GM23338 (cell line): ENCODE results near the gene NEK10.

Experiments used
- CREB1 ChIP-seq: fragments of 250-450 bp; sonication (Bioruptor Pico); IDR thresholded peaks from 2 replicates; pipeline ENCODE4 v1.5.0; 2020; ENCODE audit warnings: low read depth, mild to moderate bottlenecking, moderate library complexity
- CTCF ChIP-seq, 2 experiments: fragments of 200-600 bp in 1 of 2; sonication (generic) in 1 of 2; conservative IDR thresholded peaks; 2 replicates each; pipeline versions ENCODE4 v1.5.1 to v1.6.1; 2016 to 2017; ENCODE audit warnings: antibody characterized with exemption in 2 of 2, low read depth in 2 of 2, mild to moderate bottlenecking in 2 of 2, moderate library complexity in 1 of 2
- ETS1 ChIP-seq: IDR thresholded peaks from 2 replicates; pipeline ENCODE4 v1.6.1; 2016; ENCODE audit warnings: antibody characterized with exemption
- EZH2 ChIP-seq: fragments of 200-600 bp; sonication (generic); IDR thresholded peaks from one replicate; pipeline ENCODE4 v1.8.0; 2017; ENCODE audit warnings: antibody characterized with exemption, mild to moderate bottlenecking, low read depth; ENCODE audit not compliant: unreplicated experiment
- EZH2phosphoT487 ChIP-seq: fragments of 200-600 bp; sonication (generic); IDR thresholded peaks from one replicate; pipeline ENCODE4 v1.8.1; 2018; ENCODE audit warnings: antibody characterized with exemption; ENCODE audit not compliant: unreplicated experiment
- JUNB ChIP-seq: IDR thresholded peaks from one replicate; pipeline ENCODE4 v1.6.1; 2016; ENCODE audit warnings: antibody characterized with exemption; ENCODE audit not compliant: unreplicated experiment
- NANOG ChIP-seq: IDR thresholded peaks from 2 replicates; pipeline ENCODE4 v1.6.1; 2016; ENCODE audit warnings: antibody characterized with exemption, borderline replicate concordance
- POLR2AphosphoS5 ChIP-seq: IDR thresholded peaks from 2 replicates; pipeline ENCODE4 v1.6.1; 2016; ENCODE audit warnings: antibody characterized with exemption, low read depth
- REST ChIP-seq: IDR thresholded peaks from one replicate; pipeline ENCODE4 v1.6.1; 2018; ENCODE audit warnings: antibody characterized with exemption; ENCODE audit not compliant: unreplicated experiment
- STAT1 ChIP-seq: IDR thresholded peaks from one replicate; pipeline ENCODE4 v1.6.1; 2016; ENCODE audit warnings: antibody characterized with exemption; ENCODE audit not compliant: unreplicated experiment
- ZNF331 ChIP-seq: fragments of 250-450 bp; sonication (Bioruptor Pico); IDR thresholded peaks from 2 replicates; pipeline ENCODE4 v1.5.0; 2020; ENCODE audit warnings: low read depth, mild to moderate bottlenecking, moderate library complexity
- ZNF462 ChIP-seq: fragments of 250-450 bp; sonication (Bioruptor Pico); IDR thresholded peaks from 2 replicates; pipeline ENCODE4 v1.5.0; 2020; ENCODE audit warnings: mild to moderate bottlenecking, moderate library complexity

- TF ChIP-seq EZH2phosphoT487, result no peak
- TF ChIP-seq POLR2AphosphoS5, result no peak
- no peak for TF ChIP-seq ZNF331
- no peak for TF ChIP-seq CTCF (conservative IDR thresholded peaks at IDR 0.05; ENCODE audit: low read depth in 2 of 2)
- TF ChIP-seq EZH2, result no peak
- TF ChIP-seq NANOG, result no peak
- no peak for TF ChIP-seq JUNB
- TF ChIP-seq ZNF462 (CRISPR knock-in tag), result no peak
- no peak for TF ChIP-seq ETS1
- TF ChIP-seq REST, result no peak
- TF ChIP-seq STAT1, result no peak
- no peak for TF ChIP-seq CREB1 (CRISPR knock-in tag)
Observed at GRCh38 chr3:27317096-27317495, 52.1 kb downstream of the NEK10 start.
